Measurements from ENCODE around the gene C6orf62.
"Not testable (repeated sequence)": the region's sequence is repeated elsewhere in the genome, so short reads cannot be mapped to it uniquely, and the experiment has no call there.

C6orf62 gene

DNA sequence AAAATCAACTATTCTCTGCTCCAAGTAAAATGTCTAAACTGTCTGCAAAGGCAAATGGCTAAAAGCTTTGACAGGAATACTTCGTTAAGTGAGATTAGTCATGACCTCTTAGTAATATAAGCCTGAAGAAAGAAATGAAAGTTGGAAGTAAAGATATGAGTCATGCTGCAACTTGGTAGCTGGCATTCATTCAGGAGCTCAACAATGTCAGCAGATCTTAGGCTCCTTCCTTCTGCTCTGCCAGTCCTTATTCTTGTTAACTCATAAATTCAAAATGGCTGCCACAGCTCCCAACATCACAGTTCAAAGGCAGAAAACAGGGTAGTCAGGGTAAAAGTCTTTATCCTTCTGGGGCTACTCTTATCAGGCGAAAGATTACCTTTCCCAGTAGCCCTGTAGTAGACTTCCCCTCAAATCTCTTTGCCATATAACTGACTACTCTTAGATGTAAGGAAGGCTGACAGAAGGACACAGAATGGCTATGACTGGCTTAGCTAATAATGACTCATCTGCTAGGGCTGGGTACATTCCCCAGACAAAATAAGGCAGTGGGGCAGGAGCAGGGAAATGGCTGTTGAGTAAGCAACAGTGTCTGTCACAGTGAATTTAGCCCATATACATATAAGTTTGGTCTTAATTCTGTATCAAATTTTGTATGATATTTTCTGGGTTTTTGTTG lies 24.4 kb upstream of the C6orf62 start:
- no peak for DNase-seq (ENCODE audit: low read depth in 3 of 3, low spot score in 1 of 3)

DNA sequence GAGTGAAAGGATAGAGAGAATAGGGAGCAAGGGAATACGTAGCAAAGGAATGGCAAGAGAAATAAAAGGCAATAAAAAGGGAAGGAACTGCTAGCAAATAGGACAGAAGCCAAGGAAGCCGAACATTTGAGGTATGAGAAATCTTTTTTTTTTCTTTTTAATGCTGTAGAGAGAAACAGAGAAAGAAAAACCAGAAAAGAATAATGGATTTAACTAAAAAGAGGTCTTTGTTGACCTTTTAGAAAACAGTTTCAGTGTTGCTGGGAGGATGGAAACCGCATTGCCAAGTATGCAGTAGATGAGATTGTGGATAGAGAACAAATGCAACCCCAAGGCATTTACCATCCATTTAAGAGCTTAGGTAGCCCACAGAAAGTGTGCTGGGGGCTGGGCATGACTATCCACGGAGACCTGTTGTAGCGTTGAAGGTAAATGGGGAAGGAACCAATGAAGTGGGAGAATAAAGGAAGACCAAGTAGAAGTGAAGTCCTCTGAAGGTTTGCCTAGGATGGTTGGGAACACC lies 23.3 kb upstream of the C6orf62 start:
- no peak for DNase-seq (ENCODE audit: low read depth in 3 of 3, low spot score in 1 of 3)

DNA sequence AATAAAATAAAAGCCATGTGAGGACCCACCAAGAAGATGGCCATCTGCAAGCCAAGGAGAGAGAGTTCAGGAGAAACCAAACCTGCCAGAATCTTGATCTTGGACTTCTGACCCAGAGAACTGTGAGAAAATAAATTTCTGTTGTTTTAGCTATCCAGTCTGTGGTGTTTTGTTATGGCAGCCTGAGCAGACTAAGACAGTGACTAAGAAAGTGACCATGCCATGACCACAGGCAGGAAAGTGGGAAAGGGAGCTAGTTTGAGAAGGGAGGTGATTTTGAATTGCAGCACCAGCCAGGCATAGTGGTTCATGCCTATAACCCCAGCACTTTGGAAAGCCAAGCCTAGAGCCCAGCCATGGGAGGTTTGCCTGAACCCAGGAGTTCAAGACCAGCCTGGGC lies 21.9 kb upstream of the C6orf62 start:
- DNase-seq (ENCODE audit: low read depth in 3 of 3, low spot score in 1 of 3): no peak

DNA sequence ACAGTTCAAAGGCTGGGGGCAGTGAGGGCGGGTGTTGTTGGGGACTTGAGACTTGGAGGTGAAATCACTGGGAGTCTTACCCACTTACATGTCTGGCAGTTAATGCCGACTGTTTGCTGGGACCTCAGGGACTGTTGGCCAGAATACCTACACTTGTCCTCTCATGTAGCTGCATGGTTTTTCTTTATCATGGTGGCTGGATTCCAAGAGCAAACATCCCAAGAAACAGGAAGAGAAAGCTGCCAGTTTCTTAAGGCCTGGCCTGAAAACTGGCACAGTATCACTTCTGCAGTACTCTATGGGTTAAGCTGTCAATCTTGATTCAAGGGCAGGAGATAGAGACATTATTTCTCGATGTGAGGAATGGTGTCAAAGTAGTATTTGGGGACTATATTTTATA lies 19.8 kb upstream of the C6orf62 start:
- DNase-seq (ENCODE audit: low read depth in 3 of 3, low spot score in 1 of 3): no peak

DNA sequence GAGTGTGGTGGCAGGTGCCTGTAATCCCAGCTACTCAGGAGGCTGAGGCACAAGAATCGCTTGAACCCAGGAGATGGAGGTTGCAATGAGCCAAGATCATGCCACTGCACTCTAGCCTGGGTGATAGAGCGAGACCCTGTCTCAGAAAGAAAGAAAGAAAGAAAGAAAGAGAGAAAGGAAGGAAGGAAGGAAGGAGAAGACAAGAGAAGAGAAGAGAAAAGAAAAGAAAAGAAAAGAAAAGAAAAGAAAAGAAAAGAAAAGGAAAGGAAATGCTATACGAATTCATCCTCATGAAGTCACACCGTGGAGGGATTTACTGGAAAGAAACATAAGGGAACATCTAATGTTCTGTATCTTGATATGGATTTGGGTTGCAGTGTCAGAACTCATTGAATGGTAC lies 15.8 kb upstream of the C6orf62 start:
- DNase-seq (ENCODE audit: low read depth in 3 of 3, low spot score in 1 of 3): not testable (repeated sequence)

DNA sequence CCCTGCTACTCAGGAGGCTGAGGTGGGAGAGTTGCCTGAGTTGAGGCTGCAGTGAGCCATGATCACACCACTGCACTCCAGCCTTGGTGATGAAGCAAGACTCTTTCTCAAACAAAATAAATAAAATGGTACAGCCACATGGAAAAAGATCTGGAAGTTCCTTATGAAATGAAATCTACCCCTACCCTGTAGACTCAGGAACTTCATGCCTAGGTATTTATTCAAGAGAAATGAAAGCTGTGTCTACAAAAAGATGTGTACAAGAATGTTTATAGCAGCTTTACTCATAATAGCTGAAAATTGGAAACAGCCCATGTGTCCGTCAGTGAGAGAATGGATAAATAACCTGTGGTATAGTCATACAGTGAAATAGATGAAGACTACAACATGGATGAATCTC lies 15.2 kb upstream of the C6orf62 start:
- DNase-seq (ENCODE audit: low read depth in 3 of 3, low spot score in 1 of 3): no peak

DNA sequence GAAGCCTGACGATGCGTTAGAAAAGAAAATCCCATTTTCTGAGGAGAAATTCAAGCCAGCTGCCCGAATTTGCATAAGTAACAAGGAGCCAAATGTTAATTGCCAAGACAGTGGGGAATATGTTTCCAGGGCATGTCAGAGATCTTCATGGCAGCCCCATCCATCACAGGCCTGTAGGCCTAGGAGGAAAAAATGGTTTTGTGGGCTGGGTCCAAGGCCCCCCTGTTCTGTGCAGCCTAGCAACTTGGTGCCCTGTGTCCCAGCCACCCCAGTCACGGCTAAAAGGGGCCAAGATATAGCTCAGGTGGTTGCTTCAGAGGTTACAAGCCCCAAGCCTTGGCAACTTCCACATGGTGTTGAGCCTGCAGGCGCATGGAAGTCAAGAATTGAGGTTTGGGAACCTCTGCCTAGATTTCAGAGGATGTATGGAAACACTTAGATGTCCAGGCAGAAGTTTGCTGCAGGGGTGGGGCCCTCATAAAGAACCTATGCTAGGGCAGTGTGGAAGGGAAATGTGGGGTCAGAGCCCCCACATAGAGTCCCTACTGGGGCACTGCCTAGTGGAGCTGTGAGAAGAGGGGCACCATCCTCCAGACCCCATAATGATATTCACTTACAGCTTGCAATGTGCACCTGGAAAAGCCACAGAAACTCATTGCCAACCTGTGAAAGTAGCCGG lies 12.6 kb upstream of the C6orf62 start:
- not testable (repeated sequence) for DNase-seq (ENCODE audit: low read depth in 3 of 3, low spot score in 1 of 3)

DNA sequence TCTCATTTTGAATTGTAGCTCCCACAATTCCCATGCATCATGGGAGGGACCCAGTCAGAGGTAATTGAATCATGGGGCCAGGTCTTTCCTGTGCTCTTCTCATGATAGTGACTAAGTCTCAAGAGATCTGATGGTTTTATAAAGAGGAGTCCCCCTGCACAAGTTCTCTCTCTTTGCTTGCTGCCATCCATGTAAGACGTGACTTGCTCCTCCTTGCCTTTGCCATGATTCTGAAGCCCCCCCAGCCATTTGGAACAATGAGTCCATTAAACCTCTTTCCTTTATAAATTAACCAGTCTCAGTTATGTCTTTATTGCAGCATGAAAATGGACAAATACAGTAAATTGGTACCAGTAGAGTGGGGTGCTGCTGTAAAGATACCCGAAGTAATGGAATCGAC lies 11.7 kb upstream of the C6orf62 start:
- not testable (repeated sequence) for DNase-seq (ENCODE audit: low read depth in 3 of 3, low spot score in 1 of 3)

DNA sequence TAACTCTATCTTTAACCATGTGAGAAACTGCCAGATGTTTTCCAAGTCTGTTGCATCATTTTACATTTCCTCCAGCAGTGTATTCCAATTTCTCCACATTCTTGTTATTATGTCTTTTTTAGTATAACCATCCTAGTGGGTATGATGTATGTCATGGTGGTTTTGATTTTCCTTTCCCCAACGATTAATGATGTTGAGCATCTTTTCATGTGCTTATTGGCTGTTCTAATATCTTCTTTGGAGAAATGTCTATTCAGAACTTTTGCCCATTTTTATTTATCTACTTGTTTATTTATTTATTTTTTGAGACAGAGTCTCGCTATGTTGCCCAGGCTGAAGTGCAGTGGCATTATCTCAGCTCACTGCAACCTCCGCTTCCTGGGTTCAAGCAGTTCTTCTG lies 4.3 kb upstream of the C6orf62 start:
- no peak for DNase-seq (ENCODE audit: low read depth in 3 of 3, low spot score in 1 of 3)

DNA sequence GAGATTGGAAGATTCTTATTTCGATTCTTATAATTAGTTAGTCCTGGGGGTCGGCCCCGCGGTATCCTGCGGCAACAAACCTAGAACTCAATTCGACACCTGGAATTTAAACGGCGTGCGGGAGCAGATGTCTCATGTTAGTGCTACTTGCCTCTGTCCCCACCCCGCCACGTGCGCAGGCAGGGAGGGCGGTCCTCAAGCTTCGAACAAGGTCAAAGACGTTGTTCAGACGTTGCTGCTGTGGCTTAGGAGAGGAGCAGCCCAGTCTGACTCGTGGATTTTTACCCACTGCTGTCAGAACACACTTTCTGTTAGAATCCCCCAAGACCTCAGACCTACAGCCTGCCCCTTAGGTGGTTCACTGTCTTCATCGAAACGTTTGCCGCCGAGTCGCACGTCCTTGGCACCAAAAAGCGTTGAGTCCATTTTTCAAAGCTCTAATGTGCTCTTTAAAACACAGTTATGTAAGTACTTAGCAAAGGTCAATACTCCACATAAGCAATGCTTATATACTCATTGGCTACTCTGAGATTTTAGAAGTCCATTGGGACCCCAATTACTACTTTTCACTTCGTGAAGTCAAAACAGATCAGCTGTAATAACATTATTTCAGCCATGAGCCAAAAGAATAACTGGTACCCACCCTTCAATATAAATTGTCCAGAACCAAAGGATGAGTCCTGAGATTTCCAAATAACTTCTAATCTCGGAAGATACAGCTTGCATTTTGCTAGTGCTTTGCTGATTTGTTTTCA lies 2.7 kb upstream of the C6orf62 start:
- peak in 1 of 3 donors; percentile 60 for DNase-seq (ENCODE audit: low read depth in 3 of 3, low spot score in 1 of 3)

DNA sequence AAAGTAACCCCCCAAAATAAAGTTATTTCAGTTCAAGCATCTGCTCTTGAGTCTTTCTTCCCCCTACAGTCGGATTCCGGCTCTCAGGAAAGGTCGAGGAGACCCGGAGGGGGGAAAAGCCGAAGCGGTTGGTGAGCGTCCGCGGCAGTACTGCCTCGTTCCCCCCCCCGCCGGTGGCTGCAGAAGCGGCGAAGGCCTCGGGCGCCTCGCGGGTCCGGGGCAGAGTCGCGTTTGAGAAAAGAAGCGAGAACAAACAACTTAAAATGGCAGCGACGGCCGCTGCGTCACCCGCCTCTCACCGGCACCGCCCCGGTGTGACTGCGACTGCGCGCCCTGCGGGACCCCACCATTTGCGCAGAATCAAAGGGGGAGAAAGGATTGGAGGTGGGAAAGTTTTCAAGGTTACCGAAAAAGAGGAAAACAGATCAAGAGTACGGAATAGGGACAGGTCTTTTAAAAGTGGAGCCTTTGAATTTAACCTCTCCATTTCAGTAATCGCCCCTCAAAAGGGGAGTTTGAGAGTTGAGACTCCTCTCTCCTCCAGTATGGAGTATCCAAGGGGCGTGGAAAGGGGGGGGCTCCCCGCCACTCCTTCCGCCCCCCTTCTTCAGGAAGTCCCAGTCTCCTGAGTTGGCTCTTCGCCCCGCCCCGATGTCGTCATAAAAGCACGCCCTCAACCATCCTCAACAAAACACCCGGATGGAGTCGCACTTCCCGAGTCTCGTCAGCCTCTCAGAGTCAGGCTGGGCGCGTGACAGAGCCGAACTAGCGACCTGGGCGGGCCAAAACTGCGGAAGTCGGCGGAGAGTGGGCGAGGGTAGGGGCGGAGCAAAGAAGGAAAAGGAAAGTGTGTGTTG lies 1.9 kb upstream of the C6orf62 start:
- DNase-seq (ENCODE audit: low read depth in 3 of 3, low spot score in 1 of 3): peak; percentile 99

DNA sequence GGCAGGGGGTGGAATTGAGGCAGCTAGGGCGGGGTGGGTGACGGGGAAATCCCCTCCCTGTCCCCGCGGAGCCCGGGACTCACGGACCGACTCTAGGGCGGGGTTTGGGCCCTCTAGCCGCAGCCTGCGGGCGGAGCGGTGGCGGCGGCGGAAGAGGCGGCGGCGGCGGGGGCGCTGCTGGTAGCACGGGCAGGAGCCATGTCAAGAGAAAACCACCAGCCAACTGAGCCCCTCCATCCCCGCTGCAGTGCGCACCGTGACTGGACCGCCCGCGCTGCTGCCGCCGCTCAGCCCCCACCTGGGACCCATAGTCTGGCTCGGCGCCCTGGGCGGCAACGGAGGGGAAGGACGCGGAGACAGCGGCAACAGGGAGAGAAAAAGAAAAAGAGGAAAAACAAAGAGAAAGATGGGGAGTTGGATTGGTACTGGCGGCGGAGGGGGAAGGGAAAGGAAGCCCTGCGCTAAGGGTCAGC lies 1.2 kb upstream of the C6orf62 start:
- peak; percentile 60 to 73 (median 67) for DNase-seq (ENCODE audit: low read depth in 3 of 3, low spot score in 1 of 3)

DNA sequence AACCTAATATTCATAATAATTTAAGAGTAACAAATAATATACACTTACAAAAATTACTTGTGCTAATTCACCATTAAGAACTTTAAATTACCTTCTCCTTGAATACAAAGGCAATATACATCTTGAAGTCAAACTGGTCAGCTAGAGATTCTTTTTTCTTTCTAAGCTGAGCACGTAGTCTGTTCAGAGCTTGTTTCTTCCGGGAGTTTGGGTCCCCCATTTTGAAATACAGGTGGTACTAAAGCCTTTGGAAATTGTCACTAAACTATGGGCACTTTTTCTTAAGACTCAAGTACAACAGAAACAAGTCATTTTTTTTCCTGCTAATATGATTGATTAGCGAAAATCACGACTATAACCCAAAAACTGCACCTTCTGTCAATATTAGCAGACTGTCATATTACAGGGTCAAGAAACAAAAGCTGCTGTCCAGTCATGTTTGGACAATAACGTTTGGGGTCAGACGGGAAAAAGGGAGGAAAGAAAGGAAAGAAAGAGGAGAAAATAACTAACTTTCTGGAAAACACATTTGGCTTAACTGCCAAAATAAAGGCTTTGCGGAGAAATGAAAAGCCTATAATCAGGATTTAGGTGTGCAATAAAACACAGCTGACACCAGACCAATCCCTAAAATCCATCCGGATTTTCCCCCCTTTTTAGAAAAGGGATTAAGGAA lies 367 bp downstream of the C6orf62 start:
- DNase-seq (ENCODE audit: low read depth in 3 of 3, low spot score in 1 of 3): no peak

DNA sequence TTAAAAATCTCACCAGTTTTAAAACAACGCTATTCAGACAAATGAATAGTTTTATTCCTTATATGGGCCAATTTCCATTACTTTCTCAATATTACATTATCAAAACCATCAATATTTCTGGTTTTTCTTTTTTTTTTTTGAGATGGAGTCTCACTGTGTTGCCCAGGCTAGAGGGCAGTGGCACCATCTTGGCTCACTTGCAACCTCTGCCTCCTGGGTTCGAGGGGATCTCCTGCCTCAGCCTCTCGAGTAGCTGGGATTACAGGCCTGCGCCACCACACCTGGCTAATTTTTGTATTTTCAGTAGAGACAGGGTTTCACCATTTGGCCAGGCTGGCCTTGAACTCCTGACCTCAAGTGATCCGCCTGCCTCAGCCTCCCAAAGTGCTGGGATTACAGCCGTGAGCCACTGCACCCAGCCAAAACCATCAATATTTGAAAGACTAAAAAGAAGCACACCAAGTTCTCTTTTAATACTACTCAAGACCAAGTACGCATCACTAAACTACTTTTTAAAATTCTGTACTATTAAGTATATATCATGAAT lies 2.3 kb downstream of the C6orf62 start:
- not testable (repeated sequence) for DNase-seq (ENCODE audit: low read depth in 3 of 3, low spot score in 1 of 3)

DNA sequence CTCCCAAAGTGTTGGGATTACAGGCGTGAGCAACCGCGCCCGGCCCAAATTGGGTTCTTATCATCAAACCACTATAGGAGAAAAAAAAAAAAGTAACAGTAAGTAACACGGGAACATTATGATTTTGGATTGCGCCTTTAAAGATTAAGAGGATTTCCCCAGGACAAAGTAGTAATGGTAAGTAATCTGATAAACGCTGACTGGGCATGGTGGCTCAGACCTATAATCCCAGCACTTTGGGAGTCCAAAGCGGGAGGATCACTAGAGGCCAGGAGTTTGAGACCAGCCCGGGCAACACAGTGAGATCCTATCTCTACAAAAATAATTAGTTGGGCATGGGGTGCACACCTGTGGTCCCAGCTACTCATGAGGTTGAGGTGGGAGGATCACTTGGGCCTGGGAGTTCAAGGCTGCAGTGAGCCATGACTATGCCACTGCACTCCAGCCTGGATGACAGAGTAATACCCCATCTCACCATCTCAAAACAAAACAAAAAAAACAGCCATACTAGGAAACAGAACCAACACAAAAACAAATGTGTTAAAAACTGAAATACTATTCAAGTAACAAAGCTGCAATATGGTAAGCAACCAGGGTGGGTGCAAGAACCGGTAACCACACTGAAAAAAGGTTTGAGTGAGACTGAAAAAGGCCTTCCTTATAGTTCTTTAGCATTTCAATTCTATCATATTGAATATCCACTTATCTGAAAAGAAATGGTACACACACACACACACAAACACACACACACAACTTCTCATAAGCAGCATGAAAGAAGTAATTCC lies 8.2 kb downstream of the C6orf62 start:
- DNase-seq (ENCODE audit: low read depth in 3 of 3, low spot score in 1 of 3): no peak

DNA sequence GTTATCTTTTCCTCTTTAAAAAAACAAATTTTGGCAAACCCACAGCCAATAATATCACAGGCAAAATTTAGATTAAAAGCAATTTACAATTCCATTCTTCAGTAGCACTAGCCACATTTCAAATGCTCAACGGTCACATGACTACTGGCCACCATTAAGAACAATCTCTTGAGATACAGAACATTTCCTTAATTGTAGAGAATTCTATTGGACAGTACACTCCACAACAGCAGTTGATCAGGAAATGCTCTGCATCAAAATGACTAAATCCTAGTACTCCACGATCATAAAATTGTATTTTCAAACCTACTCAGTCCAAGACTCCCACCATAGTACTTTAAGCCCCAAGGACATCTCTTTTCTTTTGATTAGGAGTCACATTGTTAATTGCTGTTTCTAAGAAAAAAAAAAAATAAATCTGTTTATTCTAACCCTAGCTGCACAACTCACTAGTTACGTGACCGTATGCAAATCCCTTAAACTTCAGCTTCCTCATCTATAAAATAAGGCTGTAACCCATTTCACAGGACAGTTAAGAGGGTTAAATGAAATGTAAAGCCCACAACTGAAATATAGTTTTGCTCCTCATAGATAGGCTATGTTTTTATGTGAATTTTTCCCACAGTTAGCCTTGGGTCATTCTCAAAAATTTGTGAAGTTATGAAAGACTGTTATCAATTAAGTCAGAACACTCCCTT lies 9.8 kb downstream of the C6orf62 start:
- no peak for DNase-seq (ENCODE audit: low read depth in 3 of 3, low spot score in 1 of 3)

DNA sequence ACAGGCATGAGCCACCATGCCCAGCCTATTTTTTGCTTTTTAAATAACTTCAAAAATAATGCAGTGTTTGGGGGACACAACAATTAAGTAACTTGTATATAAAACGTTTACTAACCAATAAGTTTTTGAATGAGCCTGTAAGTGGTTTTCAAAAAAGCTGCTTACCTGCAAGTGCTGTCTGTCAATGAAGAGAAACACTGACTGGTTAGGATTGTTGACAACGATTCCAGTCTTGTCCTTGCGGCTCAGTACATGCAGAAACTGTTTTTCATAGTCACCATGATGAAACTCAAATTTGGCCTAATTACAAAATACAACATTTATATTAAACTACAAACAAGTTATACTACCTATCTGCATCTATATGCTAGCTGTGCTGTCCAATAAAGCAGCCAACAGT lies 10.3 kb downstream of the C6orf62 start:
- DNase-seq (ENCODE audit: low read depth in 3 of 3, low spot score in 1 of 3): no peak

DNA sequence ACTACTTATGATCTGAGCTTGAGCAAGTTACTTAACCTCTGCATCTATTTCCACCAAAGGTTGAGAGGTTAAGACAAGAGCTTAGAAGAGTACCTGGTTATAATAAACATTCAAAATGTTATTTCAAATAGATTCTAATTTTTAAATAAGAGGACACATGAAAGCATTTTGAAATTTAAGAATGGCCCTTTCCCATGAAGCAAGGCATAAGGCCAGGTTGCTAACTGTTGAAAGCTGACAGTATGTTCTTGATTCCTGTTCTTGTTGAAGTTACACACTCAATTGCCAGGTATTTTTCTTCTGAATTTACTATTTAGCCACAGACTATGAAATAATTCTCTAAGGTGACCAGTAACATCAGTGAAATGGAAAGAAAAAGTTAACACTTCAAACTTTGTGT lies 14.5 kb downstream of the C6orf62 start:
- no peak for DNase-seq (ENCODE audit: low read depth in 3 of 3, low spot score in 1 of 3)
